CD14-positive monocyte (primary cell): ENCODE data around the gene TIMP1. TPM values are rescaled to one million over a fixed set of nuclear protein-coding genes. Genes with fewer than 3 reads are reported as not detected.

Source experiments
- DNase-seq, 3 donors: peaks; one replicate each; pipeline ENCODE4 v3.0.0-alpha.2; 2011 to 2022
- H2AFZ ChIP-seq: 2 replicates; pipeline ENCODE4 v1.6.0; 2012; ENCODE audit warnings: mild to moderate bottlenecking, low read depth, low read length, inconsistent platforms; ENCODE audit not compliant: insufficient read depth, poor library complexity, severe bottlenecking
- H3K27ac ChIP-seq, 2 donors: 1 replicate in 1 of 2; 2 replicates in 1 of 2; pipeline ENCODE4 v1.5.1; 2012 to 2013; ENCODE audit warnings: low read length in 2 of 2, control low read depth in 1 of 2, inconsistent platforms in 1 of 2, low read depth in 1 of 2, mild to moderate bottlenecking in 1 of 2
- H3K27me3 ChIP-seq, 2 donors: one replicate each; pipeline versions ENCODE4 v1.6.0 to v1.6.1; 2011 to 2013; ENCODE audit warnings: low read length in 2 of 2; ENCODE audit not compliant: control insufficient read depth in 2 of 2, insufficient read depth in 2 of 2
- H3K36me3 ChIP-seq, 2 donors: replicated peaks in 1 of 2; 1 replicate in 1 of 2; 2 replicates in 1 of 2; pipeline versions ENCODE4 v1.5.1 to v1.6.1; 2012 to 2013; ENCODE audit warnings: low read length in 2 of 2, control low read depth in 1 of 2, inconsistent platforms in 1 of 2, mild to moderate bottlenecking in 1 of 2; ENCODE audit not compliant: insufficient read depth in 2 of 2, control insufficient read depth in 1 of 2
- H3K4me1 ChIP-seq, 2 donors: 1 replicate in 1 of 2; 2 replicates in 1 of 2; pipeline versions ENCODE4 v1.5.1 to v1.6.1; 2012 to 2013; ENCODE audit warnings: low read length in 2 of 2, control low read depth in 1 of 2, inconsistent platforms in 1 of 2, mild to moderate bottlenecking in 1 of 2, moderate library complexity in 1 of 2; ENCODE audit not compliant: insufficient read depth in 2 of 2, control insufficient read depth in 1 of 2
- H3K4me2 ChIP-seq: replicated peaks from 2 replicates; pipeline ENCODE3; 2012; ENCODE audit warnings: low read length, moderate library complexity, mild to moderate bottlenecking; ENCODE audit not compliant: poor library complexity, severe bottlenecking; ENCODE audit errors: extremely low read depth
- H3K4me3 ChIP-seq, 3 experiments: fragments of 200-600 bp in 1 of 3; sonication (generic) in 1 of 3; replicated peaks in 1 of 3; 1 replicate in 2 of 3; 2 replicates in 1 of 3; pipeline ENCODE4 v1.5.1; 2011 to 2013; ENCODE audit warnings: low read length in 3 of 3, mild to moderate bottlenecking in 3 of 3, control low read depth in 2 of 3, low read depth in 2 of 3, inconsistent platforms in 1 of 3, moderate library complexity in 1 of 3
- H3K79me2 ChIP-seq: 2 replicates; pipeline ENCODE4 v1.6.0; 2012; ENCODE audit warnings: mild to moderate bottlenecking, control low read depth, inconsistent platforms, low read length, moderate library complexity; ENCODE audit not compliant: insufficient read depth
- H3K9ac ChIP-seq: 2 replicates; pipeline ENCODE4 v1.6.0; 2017; ENCODE audit warnings: low read length, mild to moderate bottlenecking; ENCODE audit not compliant: insufficient read depth, poor library complexity, severe bottlenecking
- H3K9me3 ChIP-seq, 2 donors: replicated peaks in 1 of 2; 1 replicate in 1 of 2; 2 replicates in 1 of 2; pipeline versions ENCODE4 v1.5.1 to v1.6.1; 2012 to 2013; ENCODE audit warnings: low read length in 2 of 2, control low read depth in 1 of 2; ENCODE audit not compliant: control insufficient read depth in 1 of 2, insufficient read depth in 1 of 2
- H4K20me1 ChIP-seq: 2 replicates; pipeline ENCODE4 v1.6.0; 2012; ENCODE audit warnings: mild to moderate bottlenecking, low read length, control low read depth, moderate library complexity; ENCODE audit not compliant: insufficient read depth
- H3K27ac Mint-ChIP-seq, 7 donors: one replicate each; pipeline ENCODE4 v1.8.0; 2020; ENCODE audit warnings: mild to moderate bottlenecking in 7 of 7, mixed read lengths in 7 of 7, moderate library complexity in 6 of 7, inconsistent platforms in 2 of 7
- H3K27me3 Mint-ChIP-seq, 3 donors: one replicate each; pipeline ENCODE4 v1.8.0; 2021 to 2022; ENCODE audit warnings: low read depth in 3 of 3, mild to moderate bottlenecking in 3 of 3, mixed read lengths in 3 of 3, moderate library complexity in 3 of 3, inconsistent platforms in 1 of 3
- H3K36me3 Mint-ChIP-seq, 2 donors: one replicate each; pipeline ENCODE4 v1.8.0; 2020; ENCODE audit warnings: mixed read lengths in 2 of 2, inconsistent platforms in 1 of 2, mild to moderate bottlenecking in 1 of 2
- H3K4me1 Mint-ChIP-seq: one replicate; pipeline ENCODE4 v1.8.0; 2020; ENCODE audit warnings: mild to moderate bottlenecking, mixed read lengths
- H3K4me3 Mint-ChIP-seq, 2 donors: one replicate each; pipeline ENCODE4 v1.8.0; 2020; ENCODE audit warnings: mild to moderate bottlenecking in 2 of 2, mixed read lengths in 2 of 2, moderate library complexity in 1 of 2
- H3K9me3 Mint-ChIP-seq, 7 donors: one replicate each; pipeline ENCODE4 v1.8.0; 2020 to 2022; ENCODE audit warnings: mixed read lengths in 7 of 7, mild to moderate bottlenecking in 6 of 7, moderate library complexity in 6 of 7, inconsistent platforms in 2 of 7
- WGBS: methylation state at CpG from one replicate; pipeline ENCODE4 v1.1.5; 2013; ENCODE audit warnings: missing lambda C conversion rate; ENCODE audit not compliant: insufficient coverage; 5-methylcytosine and 5-hydroxymethylcytosine counted together
- intact Hi-C, 2 donors: fragments of 100-400 bp; cut with micrococcal nuclease; formaldehyde crosslinking; loops; one replicate each; pipeline versions ENCODE4 v1.15.0 to v1.15.1; 2023
- polyA plus RNA-seq, 3 donors: library from polyadenylated mRNA; depleted of rRNA in 1 of 3; unstranded in 2 of 3; stranded (reverse) in 1 of 3; fragments of 300-500 nt in 2 of 3; fragments of >200 nt in 1 of 3; fragmentation: Illumina TruSeq in 2 of 3; gene quantifications; 1 replicate in 2 of 3; 2 replicates in 1 of 3; pipeline ENCODE4 v1.2.3, GENCODE V29; 2012 to 2021
- TF ChIP-seq, protein P1 (sequence below): fragments of 200-600 bp; IDR thresholded peaks from one replicate; pipeline ENCODE4 v1.8.0; 2022; ENCODE audit warnings: antibody characterized with exemption, mild to moderate bottlenecking

Gene TIMP1
- polyA plus RNA-seq, 3 donors = 591 to 682 (median 632) TPM

DNA sequence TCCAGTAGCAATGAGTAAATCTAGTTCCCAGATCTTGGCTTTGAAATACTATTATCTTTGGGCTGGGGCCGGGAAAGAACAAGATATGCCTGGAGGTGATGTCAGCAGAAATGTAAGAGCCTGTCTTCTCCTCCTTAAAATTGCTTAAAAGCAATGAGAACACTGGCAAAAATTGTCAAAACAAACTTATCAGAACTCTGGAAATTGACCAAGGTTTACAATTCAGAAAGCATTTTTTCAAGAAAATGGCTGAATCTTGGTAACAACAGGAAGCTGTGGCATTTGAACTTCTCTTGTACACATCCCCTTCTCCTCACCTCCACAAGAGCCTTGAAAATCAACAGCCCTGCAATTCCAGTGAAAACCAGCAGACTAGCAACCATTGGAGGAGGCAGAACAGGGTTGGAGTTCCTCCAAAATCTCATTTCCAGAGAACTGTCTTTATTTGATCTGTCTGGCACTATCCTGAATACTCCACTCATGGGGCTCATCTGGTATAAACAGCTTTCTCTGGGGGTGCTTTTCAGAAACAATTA, 13.5 kb downstream of the TIMP1 start:
- TF ChIP-seq, protein P1, sequence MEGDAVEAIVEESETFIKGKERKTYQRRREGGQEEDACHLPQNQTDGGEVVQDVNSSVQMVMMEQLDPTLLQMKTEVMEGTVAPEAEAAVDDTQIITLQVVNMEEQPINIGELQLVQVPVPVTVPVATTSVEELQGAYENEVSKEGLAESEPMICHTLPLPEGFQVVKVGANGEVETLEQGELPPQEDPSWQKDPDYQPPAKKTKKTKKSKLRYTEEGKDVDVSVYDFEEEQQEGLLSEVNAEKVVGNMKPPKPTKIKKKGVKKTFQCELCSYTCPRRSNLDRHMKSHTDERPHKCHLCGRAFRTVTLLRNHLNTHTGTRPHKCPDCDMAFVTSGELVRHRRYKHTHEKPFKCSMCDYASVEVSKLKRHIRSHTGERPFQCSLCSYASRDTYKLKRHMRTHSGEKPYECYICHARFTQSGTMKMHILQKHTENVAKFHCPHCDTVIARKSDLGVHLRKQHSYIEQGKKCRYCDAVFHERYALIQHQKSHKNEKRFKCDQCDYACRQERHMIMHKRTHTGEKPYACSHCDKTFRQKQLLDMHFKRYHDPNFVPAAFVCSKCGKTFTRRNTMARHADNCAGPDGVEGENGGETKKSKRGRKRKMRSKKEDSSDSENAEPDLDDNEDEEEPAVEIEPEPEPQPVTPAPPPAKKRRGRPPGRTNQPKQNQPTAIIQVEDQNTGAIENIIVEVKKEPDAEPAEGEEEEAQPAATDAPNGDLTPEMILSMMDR = no peak
- Histone ChIP-seq H3K27ac (no peak overlapping the region), H3K4me3 (no peak overlapping the region), H3K27me3 (no peaks in the 10 kb centered on the region), H2AFZ (peak overlapping the region; percentile 29), H3K4me2 (no peak overlapping the region), H3K9ac (no peak overlapping the region), H3K9me3 (peaks cover 5 to 9% of the 10 kb centered on the region in 2 donors), H3K4me1 (no peaks in the 10 kb centered on the region), H4K20me1 (no peaks in the 10 kb centered on the region), H3K36me3 (no peaks in the 10 kb centered on the region), H3K79me2 (no peaks in the 10 kb centered on the region)
- Mint-ChIP-seq H3K4me1 (no peaks in the 10 kb centered on the region), H3K27ac (no peak overlapping the region), H3K4me3 (no peak overlapping the region), H3K27me3 (peaks cover 0 to 6% (median 0%) of the 10 kb centered on the region in 3 donors), H3K36me3 (no peaks in the 10 kb centered on the region), H3K9me3 (peaks cover 2 to 31% (median 13%) of the 10 kb centered on the region in 7 donors)
- no CpG with 5 or more reads among the region's 1 CpG for WGBS
- DNase-seq = no peak
- intact Hi-C loops = no loop called here

DNA sequence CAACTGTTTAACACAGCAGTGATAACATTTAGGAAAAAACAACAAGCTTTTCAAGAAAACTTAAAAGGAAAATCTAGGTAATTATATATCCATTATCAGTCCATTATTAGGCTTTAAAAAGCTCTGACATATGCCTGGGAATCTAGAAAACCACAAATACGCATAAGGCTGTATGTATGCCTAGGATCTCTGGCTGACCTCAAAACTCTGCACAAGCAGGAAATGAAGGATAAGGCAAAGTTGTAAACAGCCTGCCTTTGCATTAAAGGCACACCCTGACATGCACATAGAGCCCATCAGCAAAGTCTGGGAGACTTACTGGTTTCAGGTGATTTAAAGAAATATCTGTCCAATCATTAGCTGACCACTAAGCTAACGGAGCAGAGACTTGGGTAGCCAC, 14.0 kb downstream of the TIMP1 start:
- Mint-ChIP-seq H3K27ac (no peak overlapping the region), H3K4me1 (no peaks in the 10 kb centered on the region), H3K9me3 (peaks cover 2 to 31% (median 13%) of the 10 kb centered on the region in 7 donors), H3K27me3 (peaks cover 0 to 6% (median under 1%) of the 10 kb centered on the region in 3 donors), H3K36me3 (no peaks in the 10 kb centered on the region), H3K4me3 (no peak overlapping the region)
- Histone ChIP-seq H3K27me3 (no peaks in the 10 kb centered on the region), H3K4me3 (no peak overlapping the region), H3K36me3 (no peaks in the 10 kb centered on the region), H4K20me1 (no peaks in the 10 kb centered on the region), H3K27ac (no peak overlapping the region), H3K9ac (no peak overlapping the region), H2AFZ (no peak overlapping the region), H3K4me1 (no peaks in the 10 kb centered on the region), H3K4me2 (no peak overlapping the region), H3K9me3 (peaks cover 5 to 9% of the 10 kb centered on the region in 2 donors), H3K79me2 (no peaks in the 10 kb centered on the region)
- TF ChIP-seq, protein P1 = no peak
- WGBS = no CpG with 5 or more reads among the region's 2 CpGs
- no peak for DNase-seq
- intact Hi-C loops = no loop called here
